H1 (cell line): ENCODE measurements around the gene ELL2. TPM values are rescaled to one million over a fixed set of nuclear protein-coding genes. Genes with fewer than 3 reads are reported as not detected.

ENCODE experiments used
- CTCF ChIA-PET: fragments of 300-600 bp; sonication (Branson Sonifier 250); formaldehyde crosslinking; loops from one replicate; lab custom pipeline; 2021; ENCODE audit not compliant: partially characterized antibody; lab: Charles Lee
- POLR2A ChIA-PET: fragments of 300-600 bp; sonication (Branson Sonifier 250); formaldehyde crosslinking; loops from one replicate; lab custom pipeline; 2021; ENCODE audit warnings: inconsistent platforms; ENCODE audit not compliant: partially characterized antibody; lab: Charles Lee
- DNase-seq, 2 experiments: peaks; one replicate each; pipeline versions ENCODE4 v3.0.0 to v3.0.0-alpha.2; 2010 to 2022; ENCODE audit warnings: low spot score in 2 of 2, low read depth in 1 of 2, mixed read lengths in 1 of 2
- FAIRE-seq: peaks from 2 replicates; lab custom pipeline; 2011; peaks lifted over from hg19 to GRCh38; lab: Jason Lieb, UNC
- H2AFZ ChIP-seq: 2 replicates; pipeline ENCODE4 v1.8.1; 2012; ENCODE audit warnings: low read length, inconsistent platforms
- H2AK5ac ChIP-seq: 2 replicates; pipeline ENCODE4 v1.6.1; 2013; ENCODE audit warnings: low read depth, low read length
- H2BK120ac ChIP-seq: replicated peaks from 2 replicates; pipeline ENCODE3; 2013; ENCODE audit warnings: low read depth, low read length, inconsistent platforms
- H2BK12ac ChIP-seq: 2 replicates; pipeline ENCODE4 v1.6.1; 2013; ENCODE audit warnings: low read depth, low read length
- H2BK15ac ChIP-seq: 2 replicates; pipeline ENCODE4 v1.6.1; 2013; ENCODE audit warnings: low read length
- H2BK20ac ChIP-seq: 2 replicates; pipeline ENCODE4 v1.6.1; 2013; ENCODE audit warnings: low read length
- H2BK5ac ChIP-seq: 2 replicates; pipeline ENCODE4 v1.6.1; 2013; ENCODE audit warnings: low read depth, low read length
- H3K14ac ChIP-seq: 2 replicates; pipeline ENCODE4 v1.6.1; 2013; ENCODE audit warnings: inconsistent platforms; ENCODE audit not compliant: insufficient read length
- H3K18ac ChIP-seq: 2 replicates; pipeline ENCODE4 v1.6.1; 2013; ENCODE audit warnings: low read length; ENCODE audit errors: extremely low read depth
- H3K23ac ChIP-seq: 2 replicates; pipeline ENCODE4 v1.6.1; 2013; ENCODE audit warnings: inconsistent platforms; ENCODE audit not compliant: insufficient read length
- H3K23me2 ChIP-seq: 2 replicates; pipeline ENCODE4 v1.6.1; 2013; ENCODE audit warnings: low read depth, low read length
- H3K27ac ChIP-seq: 2 replicates; pipeline ENCODE4 v1.6.1; 2011; ENCODE audit warnings: low read depth, low read length, inconsistent platforms
- H3K27me3 ChIP-seq, 4 experiments: replicated peaks in 1 of 4; 1 replicate in 1 of 4; 2 replicates in 3 of 4; pipeline versions ENCODE4 v1.6.1 to v1.8.1; 2011 to 2013; ENCODE audit warnings: low read length in 3 of 4, mild to moderate bottlenecking in 3 of 4, inconsistent platforms in 2 of 4, mixed read lengths in 2 of 4, moderate library complexity in 1 of 4; ENCODE audit not compliant: control insufficient read depth in 3 of 4, insufficient read depth in 3 of 4; ENCODE audit errors: extremely low read depth in 1 of 4
- H3K36me3 ChIP-seq, 4 experiments: 2 replicates each; pipeline versions ENCODE4 v1.6.1 to v1.8.1; 2011 to 2013; ENCODE audit warnings: mild to moderate bottlenecking in 4 of 4, low read length in 3 of 4, moderate library complexity in 2 of 4, control low read depth in 1 of 4, inconsistent platforms in 1 of 4; ENCODE audit not compliant: insufficient read depth in 4 of 4, control insufficient read depth in 2 of 4
- H3K4ac ChIP-seq: replicated peaks from 2 replicates; pipeline ENCODE3; 2013; ENCODE audit warnings: low read length, low read depth, mixed read lengths, inconsistent platforms; ENCODE audit not compliant: insufficient read length
- H3K4me1 ChIP-seq, 4 experiments: replicated peaks in 1 of 4; 1 replicate in 1 of 4; 2 replicates in 3 of 4; pipeline versions ENCODE4 v1.6.1 to v1.8.1; 2011 to 2013; ENCODE audit warnings: low read length in 3 of 4, inconsistent platforms in 2 of 4, mixed read lengths in 1 of 4; ENCODE audit not compliant: insufficient read depth in 4 of 4, control insufficient read depth in 3 of 4
- H3K4me2 ChIP-seq, 2 experiments: 2 replicates each; pipeline versions ENCODE4 v1.6.1 to v1.8.1; 2011 to 2013; ENCODE audit warnings: low read depth in 2 of 2, low read length in 2 of 2, control low read depth in 1 of 2, inconsistent platforms in 1 of 2, mild to moderate bottlenecking in 1 of 2; ENCODE audit not compliant: insufficient read depth in 1 of 2
- H3K4me3 ChIP-seq, 4 experiments: fragments of 200-600, 300-600 bp in 1 of 4; sonication (generic), shearing (Covaris generic), sonication (Bioruptor Twin) in 1 of 4; 2 replicates each; pipeline versions ENCODE4 v1.5.1 to v1.8.1; 2011 to 2016; ENCODE audit warnings: low read length in 4 of 4, low read depth in 3 of 4, control low read depth in 2 of 4, inconsistent platforms in 2 of 4, mild to moderate bottlenecking in 2 of 4, mixed read lengths in 1 of 4, moderate library complexity in 1 of 4; ENCODE audit not compliant: insufficient read depth in 2 of 4; ENCODE audit errors: extremely low read depth in 1 of 4
- H3K56ac ChIP-seq: replicated peaks from 2 replicates; pipeline ENCODE3; 2013; ENCODE audit warnings: low read depth, mild to moderate bottlenecking, mixed read lengths, low read length, inconsistent platforms; ENCODE audit not compliant: insufficient read length
- H3K79me1 ChIP-seq: 2 replicates; pipeline ENCODE4 v1.6.1; 2013; ENCODE audit warnings: low read depth, low read length, control low read depth
- H3K79me2 ChIP-seq, 2 experiments: 2 replicates each; pipeline versions ENCODE4 v1.6.1 to v1.8.1; 2012 to 2013; ENCODE audit warnings: low read length in 2 of 2, mild to moderate bottlenecking in 2 of 2, inconsistent platforms in 1 of 2; ENCODE audit not compliant: insufficient read depth in 2 of 2, control insufficient read depth in 1 of 2
- H3K9ac ChIP-seq, 4 experiments: replicated peaks in 1 of 4; 1 replicate in 1 of 4; 2 replicates in 3 of 4; pipeline versions ENCODE4 v1.6.1 to v1.8.1; 2011 to 2013; ENCODE audit warnings: low read depth in 3 of 4, low read length in 3 of 4, control low read depth in 2 of 4, mild to moderate bottlenecking in 2 of 4, moderate library complexity in 2 of 4, inconsistent platforms in 1 of 4; ENCODE audit errors: extremely low read depth in 1 of 4
- H3K9me3 ChIP-seq, 2 experiments: 2 replicates each; pipeline versions ENCODE4 v1.6.1 to v1.8.1; 2012 to 2013; ENCODE audit warnings: mild to moderate bottlenecking in 2 of 2, moderate library complexity in 2 of 2, control low read depth in 1 of 2, inconsistent platforms in 1 of 2, low read depth in 1 of 2, low read length in 1 of 2, mixed read lengths in 1 of 2; ENCODE audit not compliant: insufficient read depth in 2 of 2
- H4K20me1 ChIP-seq, 2 experiments: replicated peaks in 1 of 2; 2 replicates each; pipeline versions ENCODE3 to v1.8.1; 2011 to 2013; ENCODE audit warnings: inconsistent platforms in 2 of 2, low read length in 2 of 2, mild to moderate bottlenecking in 1 of 2; ENCODE audit not compliant: insufficient read depth in 2 of 2, control insufficient read depth in 1 of 2
- H4K5ac ChIP-seq: 2 replicates; pipeline ENCODE4 v1.6.1; 2013; ENCODE audit warnings: low read length, low read depth, mixed read lengths, inconsistent platforms; ENCODE audit not compliant: insufficient read length
- H4K8ac ChIP-seq: 2 replicates; pipeline ENCODE4 v1.8.0; 2013; ENCODE audit warnings: mild to moderate bottlenecking, moderate library complexity, low read length, inconsistent platforms; ENCODE audit not compliant: insufficient read depth; ENCODE audit errors: extremely low read depth
- H4K91ac ChIP-seq: replicated peaks from 2 replicates; pipeline ENCODE3; 2013; ENCODE audit warnings: low read length, mixed read lengths, inconsistent platforms; ENCODE audit not compliant: insufficient read length
- BACH1 ChIP-seq: IDR thresholded peaks from 2 replicates; pipeline ENCODE4 v1.6.1; 2012; ENCODE audit warnings: low read length, improper control_type of control experiment
- CEBPB ChIP-seq: IDR thresholded peaks from 2 replicates; pipeline ENCODE4 v1.6.1; 2012; ENCODE audit warnings: low read depth, low read length
- CHD2 ChIP-seq: IDR thresholded peaks from 2 replicates; pipeline ENCODE4 v1.6.1; 2012; ENCODE audit warnings: low read length, improper control_type of control experiment
- FOSL1 ChIP-seq: IDR thresholded peaks from 2 replicates; pipeline ENCODE4 v1.6.1; 2011; ENCODE audit warnings: mild to moderate bottlenecking, low read depth, low read length, moderate library complexity; ENCODE audit not compliant: insufficient read depth
- HDAC6 ChIP-seq: IDR thresholded peaks from one replicate; pipeline ENCODE4 v1.7.1; 2012; ENCODE audit warnings: low read depth, mild to moderate bottlenecking, inconsistent platforms, low read length, moderate library complexity
- JUND ChIP-seq: IDR thresholded peaks from 2 replicates; pipeline ENCODE4 v1.6.1; 2011; ENCODE audit warnings: mild to moderate bottlenecking, improper control_type of control experiment, low read length
- KDM4A ChIP-seq: IDR thresholded peaks from one replicate; pipeline ENCODE4 v1.7.1; 2012; ENCODE audit warnings: low read depth, mild to moderate bottlenecking, moderate library complexity, low read length, inconsistent platforms; ENCODE audit not compliant: severe bottlenecking
- SIN3A ChIP-seq, 2 experiments: IDR thresholded peaks in 1 of 2; conservative IDR thresholded peaks in 1 of 2; 2 replicates each; pipeline ENCODE4 v1.6.1; 2011 to 2012; ENCODE audit warnings: low read length in 2 of 2, improper control_type of control experiment in 1 of 2, low read depth in 1 of 2, mild to moderate bottlenecking in 1 of 2
- SIX5 ChIP-seq: IDR thresholded peaks from 2 replicates; pipeline ENCODE4 v1.6.1; 2011; ENCODE audit warnings: mild to moderate bottlenecking, low read depth, low read length
- SP1 ChIP-seq: IDR thresholded peaks from 2 replicates; pipeline ENCODE4 v1.6.1; 2011; ENCODE audit warnings: low read depth, low read length
- TAF7 ChIP-seq: optimal IDR thresholded peaks from 2 replicates; pipeline ENCODE3; 2011; ENCODE audit warnings: low read depth, mild to moderate bottlenecking, inconsistent platforms, low read length, moderate library complexity, borderline replicate concordance
- TCF12 ChIP-seq: IDR thresholded peaks from 2 replicates; pipeline ENCODE4 v1.6.1; 2011; ENCODE audit warnings: low read depth, mild to moderate bottlenecking, low read length
- WGBS, 2 experiments: shearing (Covaris generic) in 1 of 2; methylation state at CpG; one replicate each; pipeline versions ENCODE4 v1.1.6 to v1.1.7; 2013 to 2015; ENCODE audit warnings: low lambda C conversion rate in 2 of 2, mixed read lengths in 2 of 2, inconsistent platforms in 1 of 2, low coverage in 1 of 2, missing lambda C conversion rate in 1 of 2; ENCODE audit not compliant: insufficient replicate concordance in 2 of 2, insufficient coverage in 1 of 2, insufficient read length in 1 of 2; ENCODE audit errors: extremely low coverage in 1 of 2, missing lambda C conversion rate in 1 of 2; 5-methylcytosine and 5-hydroxymethylcytosine counted together
- polyA plus RNA-seq, 7 experiments: library from polyadenylated mRNA; depleted of rRNA in 3 of 7; stranded (reverse) in 5 of 7; unstranded in 2 of 7; fragments of >200 nt in 5 of 7; fragments of 200-250 nt in 2 of 7; gene quantifications; 1 replicate in 5 of 7; 2 replicates in 1 of 7; 4 replicates in 1 of 7; pipeline versions ENCODE4 v1.2.1 to v1.2.3, GENCODE V29; 2011 to 2013; ENCODE audit warnings: missing spikeins in 2 of 7, mixed read lengths in 2 of 7
- total RNA-seq: library from RNA; stranded (reverse); fragmentation: NEBNext Ultra II Directional; extraction: Animal tissue kit (Norgen Biotek cat#: 25700); gene quantifications from 2 replicates; pipeline ENCODE4 v1.2.1, GENCODE V29; 2021
- TF ChIP-seq, protein P1 (sequence below): IDR thresholded peaks from 2 replicates; pipeline ENCODE4 v1.6.1; 2012; ENCODE audit warnings: inconsistent platforms
- TF ChIP-seq, protein P2 (sequence below): IDR thresholded peaks from 2 replicates; pipeline ENCODE4 v1.6.1; 2012; ENCODE audit warnings: inconsistent platforms

Gene ELL2
- total and polyA plus RNA-seq, 2 of the 8 experiments (the other 6 are each of a cell fraction or from before 2014, with no cell fraction given) = 6.3 to 29.4 TPM

DNA sequence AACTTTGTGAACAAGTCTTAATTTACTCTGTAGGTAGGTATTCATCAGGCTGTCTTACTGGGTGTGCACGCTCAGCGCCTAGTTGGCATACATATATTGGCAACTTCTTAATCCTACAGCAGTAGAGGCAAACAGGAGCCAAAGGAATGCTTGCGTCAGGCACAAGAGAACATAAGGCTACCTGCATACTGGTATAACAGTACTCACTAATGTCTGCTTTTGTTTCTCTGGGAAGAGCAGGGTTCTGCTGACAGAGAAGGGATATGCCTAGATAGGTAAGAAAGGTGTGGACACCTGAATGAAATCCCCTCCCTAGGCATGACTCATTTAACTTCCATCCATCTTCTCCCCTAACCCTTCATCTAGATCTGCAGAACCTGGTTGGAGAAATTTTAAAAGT lies 40.1 kb downstream of the ELL2 start:
- Histone ChIP-seq H4K91ac (no peak overlapping the region), H3K56ac (no peak overlapping the region), H2BK12ac (no peak overlapping the region), H2BK15ac (no peak overlapping the region), H4K20me1 (no peaks in the 10 kb centered on the region), H3K79me2 (no peaks in the 10 kb centered on the region), H3K23ac (no peak overlapping the region), H3K9me3 (no peaks in the 10 kb centered on the region), H3K4ac (no peak overlapping the region), H3K4me3 (no peak overlapping the region), H3K79me1 (no peaks in the 10 kb centered on the region), H3K18ac (no peak overlapping the region), H2AK5ac (no peak overlapping the region), H3K14ac (no peak overlapping the region), H3K4me2 (no peak overlapping the region), H4K5ac (no peak overlapping the region), H2AFZ (no peak overlapping the region), H2BK20ac (no peak overlapping the region), H2BK120ac (no peak overlapping the region), H3K27ac (no peak overlapping the region), H3K4me1 (peaks cover 0 to 5% (median 0%) of the 10 kb centered on the region in 4 experiments; a peak in 1 of 7 replicates), H3K27me3 (no peaks in the 10 kb centered on the region), H3K9ac (no peak overlapping the region), H4K8ac (no peak overlapping the region), H2BK5ac (no peak overlapping the region), H3K36me3 (no peaks in the 10 kb centered on the region), H3K23me2 (no peaks in the 10 kb centered on the region)
- DNase-seq = no peak
- no peak for FAIRE-seq
- CTCF ChIA-PET = interaction anchor here (0.5 to 0.8 kb wide), 2 partner anchors 16 to 420 kb away, joined by 3 read pairs; no protein-coding TSS in a partner anchor
- POLR2A ChIA-PET = interaction anchor here (0.7 kb wide), 1 partner anchor 25 kb away, joined by 3 read pairs; no protein-coding TSS in a partner anchor
- WGBS, 2 experiments = 90% methylated on average over 3 of the region's 3 CpGs; no CpG with 5 or more reads in 1 of the 2 experiments
- TF ChIP-seq FOSL1 (no peak), SP1 (no peak), TAF7 (no peak), BACH1 (no peak), SIN3A (conservative IDR thresholded peaks at IDR 0.05 in 1 of 2, IDR thresholded peaks at IDR 0.05 in 1 of 2; ENCODE audit: low read depth in 1 of 2, low read length in 2 of 2) (no peak), SIX5 (no peak), HDAC6 (no peak), CEBPB (no peak), JUND (no peak), KDM4A (no peak), CHD2 (no peak), TCF12 (no peak)
- TF ChIP-seq, protein P1, sequence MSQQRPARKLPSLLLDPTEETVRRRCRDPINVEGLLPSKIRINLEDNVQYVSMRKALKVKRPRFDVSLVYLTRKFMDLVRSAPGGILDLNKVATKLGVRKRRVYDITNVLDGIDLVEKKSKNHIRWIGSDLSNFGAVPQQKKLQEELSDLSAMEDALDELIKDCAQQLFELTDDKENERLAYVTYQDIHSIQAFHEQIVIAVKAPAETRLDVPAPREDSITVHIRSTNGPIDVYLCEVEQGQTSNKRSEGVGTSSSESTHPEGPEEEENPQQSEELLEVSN = no peak
- TF ChIP-seq, protein P2, sequence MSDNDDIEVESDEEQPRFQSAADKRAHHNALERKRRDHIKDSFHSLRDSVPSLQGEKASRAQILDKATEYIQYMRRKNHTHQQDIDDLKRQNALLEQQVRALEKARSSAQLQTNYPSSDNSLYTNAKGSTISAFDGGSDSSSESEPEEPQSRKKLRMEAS = no peak
